BLaER1 (cell line): Measurements from ENCODE around the gene KIRREL3.

Experiments used
- H3K27ac ChIP-seq: shearing (Covaris generic); formaldehyde crosslinking; 2 replicates; pipeline ENCODE4 v1.8.1; 2022
- H3K27me3 ChIP-seq: shearing (Covaris generic); formaldehyde crosslinking; 2 replicates; pipeline ENCODE4 v1.8.1; 2022
- H3K36me3 ChIP-seq: shearing (Covaris generic); formaldehyde crosslinking; 2 replicates; pipeline ENCODE4 v1.8.1; 2022
- H3K4me1 ChIP-seq: shearing (Covaris generic); formaldehyde crosslinking; 2 replicates; pipeline ENCODE4 v1.8.1; 2022
- H3K4me2 ChIP-seq: shearing (Covaris generic); formaldehyde crosslinking; 2 replicates; pipeline ENCODE4 v1.8.1; 2022
- H3K4me3 ChIP-seq: shearing (Covaris generic); formaldehyde crosslinking; 2 replicates; pipeline ENCODE4 v1.8.1; 2022
- H3K9ac ChIP-seq: shearing (Covaris generic); formaldehyde crosslinking; 2 replicates; pipeline ENCODE4 v1.8.1; 2022
- H3K9me3 ChIP-seq: shearing (Covaris generic); formaldehyde crosslinking; 2 replicates; pipeline ENCODE4 v1.8.1; 2022
- H4K20me1 ChIP-seq: shearing (Covaris generic); formaldehyde crosslinking; 2 replicates; pipeline ENCODE4 v1.8.1; 2022
- Cebpa-rat ChIP-seq: shearing (Covaris generic); IDR thresholded peaks from 2 replicates; pipeline ENCODE4 v1.8.1; 2022

The KIRREL3 gene

DNA sequence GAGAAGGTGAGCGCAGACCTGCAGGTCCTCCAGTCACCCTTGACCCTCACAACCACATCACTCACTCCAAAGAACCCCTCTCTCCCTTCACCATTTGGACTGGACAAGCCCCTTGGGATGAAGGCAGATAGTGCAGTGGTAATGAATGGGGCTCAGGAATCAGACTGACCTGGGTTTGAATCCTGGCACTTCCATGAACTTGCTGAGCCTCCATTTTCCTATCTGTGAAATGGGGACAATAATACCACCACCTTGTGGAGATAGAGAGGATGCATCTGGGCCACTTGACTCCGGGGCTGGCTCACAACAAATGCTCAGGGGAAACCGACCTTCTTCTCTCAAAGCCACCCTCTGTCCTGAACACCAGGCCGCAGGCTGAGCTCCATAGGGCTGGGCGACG, 467.0 kb downstream of the KIRREL3 start:
- Histone ChIP-seq H3K4me2 (no peak overlapping the region), H3K27ac (no peak overlapping the region), H4K20me1 (no peaks in the 10 kb centered on the region), H3K27me3 (no peaks in the 10 kb centered on the region), H3K36me3 (no peaks in the 10 kb centered on the region), H3K9me3 (no peaks in the 10 kb centered on the region), H3K4me1 (no peaks in the 10 kb centered on the region), H3K9ac (no peak overlapping the region), H3K4me3 (no peak overlapping the region)
- TF ChIP-seq Cebpa-rat: no peak

DNA sequence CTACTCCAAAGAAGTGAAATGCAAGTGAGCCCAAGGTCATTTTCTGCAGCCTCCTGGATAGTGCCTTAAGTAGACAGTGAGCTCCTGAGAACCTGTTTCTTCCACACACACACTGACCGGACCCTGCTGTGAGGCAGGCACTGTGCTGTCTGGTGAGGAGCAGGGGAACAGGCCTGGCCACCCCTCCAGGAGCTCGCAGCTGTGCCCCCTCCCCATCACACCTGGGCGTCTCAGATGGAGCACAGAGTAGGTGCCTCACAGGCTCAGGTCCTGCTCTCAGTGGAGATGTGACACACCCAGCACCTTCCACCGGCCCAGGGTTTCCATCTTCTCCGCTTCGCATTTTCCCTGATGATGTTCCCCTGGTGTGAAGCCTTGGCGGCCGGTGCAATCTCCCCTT, 470.2 kb downstream of the KIRREL3 start:
- no peaks in the 10 kb centered on the region for H3K27me3 ChIP-seq
- H3K9ac ChIP-seq: no peak overlapping the region
- H3K27ac ChIP-seq: no peak overlapping the region
- H3K4me2 ChIP-seq: no peak overlapping the region
- no peaks in the 10 kb centered on the region for H3K4me1 ChIP-seq
- H3K9me3 ChIP-seq: no peaks in the 10 kb centered on the region
- H4K20me1 ChIP-seq: no peaks in the 10 kb centered on the region
- TF ChIP-seq Cebpa-rat: no peak
- no peaks in the 10 kb centered on the region for H3K36me3 ChIP-seq
- no peak overlapping the region for H3K4me3 ChIP-seq

DNA sequence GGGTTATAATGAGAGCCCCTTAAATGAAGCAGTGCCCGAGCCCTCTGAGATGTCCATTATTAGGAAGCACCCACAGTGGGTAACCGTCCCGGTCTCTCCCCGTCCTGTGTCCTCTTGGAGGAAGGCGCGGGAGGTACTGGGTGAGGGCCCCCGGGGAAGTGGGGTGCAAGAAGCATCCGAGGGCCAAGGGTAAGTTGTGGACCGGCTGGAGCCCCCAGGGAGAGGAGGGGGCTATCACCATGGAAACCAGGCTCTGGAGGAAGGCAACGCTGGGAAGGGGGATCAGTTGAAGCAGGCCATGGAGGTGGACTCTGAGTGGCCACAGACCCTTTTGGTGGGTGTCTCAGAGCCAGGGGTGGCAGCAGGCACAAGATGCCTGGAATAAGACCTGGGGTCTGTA, 471.5 kb downstream of the KIRREL3 start:
- Histone ChIP-seq H3K9ac (no peak overlapping the region), H3K4me3 (no peak overlapping the region)
- no peak for TF ChIP-seq Cebpa-rat

DNA sequence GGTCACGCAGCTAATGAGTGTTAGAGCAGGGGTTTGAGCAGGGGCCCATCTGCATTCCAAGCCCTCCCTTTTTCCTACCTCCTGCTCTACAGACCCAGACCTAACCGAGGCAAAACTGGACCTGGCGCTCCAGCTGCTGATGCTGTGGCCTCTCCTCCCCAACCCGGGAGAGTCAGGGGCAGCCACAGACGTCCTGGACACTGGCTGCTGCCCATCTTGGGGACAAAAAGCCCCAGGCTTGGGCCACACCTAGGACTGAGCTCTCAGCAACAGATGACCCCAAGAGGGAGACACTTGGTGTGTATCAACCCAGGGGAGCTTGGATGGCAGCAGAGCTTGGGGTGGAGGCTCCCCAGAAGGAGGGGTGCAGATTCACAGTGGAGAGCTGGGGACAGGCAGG, 472.5 kb downstream of the KIRREL3 start:
- Histone ChIP-seq H3K9me3 (no peaks in the 10 kb centered on the region), H3K27me3 (no peaks in the 10 kb centered on the region), H3K36me3 (no peaks in the 10 kb centered on the region), H3K4me2 (no peak overlapping the region), H3K9ac (no peak overlapping the region), H3K27ac (no peak overlapping the region), H4K20me1 (no peaks in the 10 kb centered on the region), H3K4me1 (no peaks in the 10 kb centered on the region), H3K4me3 (no peak overlapping the region)
- no peak for TF ChIP-seq Cebpa-rat

More for the DNA sequence above, 471.5 kb downstream of the KIRREL3 start:
- Histone ChIP-seq H3K27me3 (no peaks in the 10 kb centered on the region), H4K20me1 (no peaks in the 10 kb centered on the region), H3K36me3 (no peaks in the 10 kb centered on the region), H3K27ac (no peak overlapping the region), H3K4me1 (no peaks in the 10 kb centered on the region), H3K4me2 (no peak overlapping the region), H3K9me3 (no peaks in the 10 kb centered on the region)

DNA sequence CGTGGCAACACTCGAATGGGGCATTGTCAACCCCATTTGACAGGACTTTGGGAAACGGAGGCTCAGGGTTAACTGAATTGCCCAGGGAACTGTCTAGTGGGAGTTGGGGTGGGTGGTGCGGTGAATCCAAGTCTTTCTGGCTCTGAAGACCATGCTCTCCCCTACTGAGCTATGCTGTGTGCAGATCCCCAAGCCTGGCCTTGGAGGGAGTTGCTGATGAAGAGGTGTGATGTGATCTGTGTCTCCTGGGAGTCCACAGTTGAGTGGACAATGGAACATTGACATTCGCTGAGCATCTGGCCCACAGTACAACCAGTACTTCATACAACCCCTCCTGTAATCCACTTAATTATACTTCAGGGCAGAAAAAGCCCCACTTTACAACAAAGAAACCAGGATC, 472.9 kb downstream of the KIRREL3 start:
- Histone ChIP-seq H3K4me3 (no peak overlapping the region), H4K20me1 (no peaks in the 10 kb centered on the region), H3K27ac (no peak overlapping the region), H3K9me3 (no peaks in the 10 kb centered on the region), H3K4me2 (no peak overlapping the region), H3K9ac (no peak overlapping the region), H3K36me3 (no peaks in the 10 kb centered on the region), H3K4me1 (no peaks in the 10 kb centered on the region), H3K27me3 (no peaks in the 10 kb centered on the region)
- TF ChIP-seq Cebpa-rat: no peak

DNA sequence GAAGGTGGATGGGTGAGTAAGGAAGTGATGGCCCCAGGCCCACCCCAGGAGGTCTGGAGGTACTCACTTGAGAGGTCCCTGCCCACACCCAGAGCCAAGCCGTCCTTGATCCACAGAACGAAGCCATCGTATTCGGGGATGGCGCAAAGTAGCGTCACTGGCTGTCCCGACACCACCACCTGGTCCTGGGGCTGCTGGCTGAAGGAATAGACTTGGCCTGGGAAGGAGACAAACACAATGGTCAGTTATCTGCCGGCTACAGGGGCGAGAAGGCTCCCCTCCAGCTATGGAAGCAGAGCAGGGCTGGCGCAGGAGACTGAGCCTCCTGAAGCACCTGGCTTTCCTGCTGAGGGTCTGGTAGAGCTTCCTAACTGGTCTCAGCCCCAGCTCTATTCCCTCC, 474.1 kb downstream of the KIRREL3 start:
- no peak overlapping the region for H3K27ac ChIP-seq
- no peaks in the 10 kb centered on the region for H4K20me1 ChIP-seq
- no peaks in the 10 kb centered on the region for H3K4me1 ChIP-seq
- H3K9ac ChIP-seq: no peak overlapping the region
- no peak overlapping the region for H3K4me3 ChIP-seq
- H3K4me2 ChIP-seq: no peak overlapping the region
- no peaks in the 10 kb centered on the region for H3K27me3 ChIP-seq
- no peak for TF ChIP-seq Cebpa-rat
- no peaks in the 10 kb centered on the region for H3K9me3 ChIP-seq
- no peaks in the 10 kb centered on the region for H3K36me3 ChIP-seq

DNA sequence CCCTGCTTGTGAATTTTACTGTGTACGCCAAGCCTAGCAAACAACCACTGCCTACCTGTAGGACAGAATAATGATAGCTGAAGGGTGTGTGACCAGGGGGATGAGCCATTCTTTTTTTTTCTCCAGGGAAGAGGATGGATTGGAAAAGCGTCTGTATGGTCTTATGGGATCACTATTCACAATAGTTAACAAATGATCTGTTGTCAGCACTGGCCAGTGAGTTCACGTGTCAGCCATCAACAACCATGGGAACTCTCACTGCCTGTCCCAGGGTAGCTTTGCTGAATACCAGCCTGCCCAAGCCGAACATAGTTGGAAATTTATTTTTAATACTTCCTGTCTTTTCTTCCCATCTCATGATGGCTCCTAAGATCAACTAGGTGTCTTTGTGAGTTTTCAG, 474.9 kb downstream of the KIRREL3 start:
- no peaks in the 10 kb centered on the region for H3K9me3 ChIP-seq
- no peak overlapping the region for H3K4me2 ChIP-seq
- H3K4me1 ChIP-seq: no peaks in the 10 kb centered on the region
- H3K27ac ChIP-seq: no peak overlapping the region
- no peaks in the 10 kb centered on the region for H3K27me3 ChIP-seq
- H3K9ac ChIP-seq: no peak overlapping the region
- H3K36me3 ChIP-seq: no peaks in the 10 kb centered on the region
- no peaks in the 10 kb centered on the region for H4K20me1 ChIP-seq
- no peak for TF ChIP-seq Cebpa-rat
- H3K4me3 ChIP-seq: no peak overlapping the region

DNA sequence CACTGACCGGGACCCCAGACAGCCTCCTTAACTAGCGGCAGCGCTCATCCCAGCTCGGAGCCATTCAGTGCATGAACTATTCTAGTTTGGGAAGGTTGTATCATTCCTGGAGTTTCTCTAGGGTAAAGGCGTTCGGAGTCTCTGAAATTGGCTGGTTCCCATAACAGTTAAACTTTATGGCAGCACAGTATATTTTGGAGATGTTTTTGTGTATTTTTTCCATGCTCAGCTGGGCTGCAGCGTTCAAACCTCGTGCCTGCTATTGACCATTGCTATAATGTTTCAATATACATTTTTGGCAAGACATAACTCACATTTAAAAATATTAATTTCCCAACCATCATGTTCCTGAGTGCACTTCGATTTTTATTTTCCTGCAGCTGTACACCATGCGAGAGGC, 475.4 kb downstream of the KIRREL3 start:
- Histone ChIP-seq H3K9ac (no peak overlapping the region), H3K4me2 (no peak overlapping the region), H3K9me3 (no peaks in the 10 kb centered on the region), H4K20me1 (no peaks in the 10 kb centered on the region), H3K27me3 (no peaks in the 10 kb centered on the region), H3K27ac (no peak overlapping the region), H3K36me3 (no peaks in the 10 kb centered on the region), H3K4me3 (no peak overlapping the region), H3K4me1 (no peaks in the 10 kb centered on the region)
- no peak for TF ChIP-seq Cebpa-rat

DNA sequence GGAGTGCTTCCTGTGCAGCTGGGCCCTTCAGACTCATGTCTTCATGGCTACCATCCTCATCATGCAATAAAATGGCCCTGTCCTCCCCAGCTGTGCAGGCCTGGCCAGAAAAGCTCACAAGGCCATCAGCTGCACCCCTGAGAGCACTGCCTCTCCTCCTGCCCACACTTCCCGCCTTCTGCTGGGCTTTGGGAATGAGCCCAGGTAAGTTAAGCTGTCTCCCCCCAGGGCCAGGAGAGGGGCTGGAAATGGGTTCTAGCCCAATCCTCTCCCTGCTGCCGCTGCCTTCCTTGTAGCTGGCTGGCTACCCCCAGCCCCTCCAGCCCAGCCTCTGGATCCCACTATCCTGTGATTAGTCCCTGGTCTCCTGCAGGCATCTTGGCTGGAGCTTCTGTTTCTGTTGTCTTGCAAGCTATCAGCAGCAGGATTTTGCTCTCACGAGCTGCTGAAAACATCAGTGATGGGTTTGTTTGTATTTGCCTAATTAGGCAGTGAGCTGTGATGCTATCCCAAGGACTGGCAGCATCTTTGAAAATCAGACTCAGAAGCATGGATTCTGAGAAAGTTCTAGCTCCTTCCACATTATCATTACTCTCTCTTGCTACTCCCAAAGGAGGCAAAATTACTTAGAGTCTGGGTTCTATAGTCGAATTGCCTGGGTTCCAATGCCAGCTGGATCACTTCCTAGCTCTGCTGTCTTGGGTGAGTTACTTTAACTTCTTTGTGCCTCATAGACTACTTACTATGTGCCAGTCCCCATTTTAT, 476.9 kb downstream of the KIRREL3 start:
- Histone ChIP-seq H4K20me1 (no peaks in the 10 kb centered on the region), H3K9me3 (no peaks in the 10 kb centered on the region), H3K4me2 (no peak overlapping the region), H3K27me3 (no peaks in the 10 kb centered on the region), H3K4me1 (no peaks in the 10 kb centered on the region), H3K4me3 (no peak overlapping the region), H3K36me3 (no peaks in the 10 kb centered on the region), H3K27ac (no peak overlapping the region), H3K9ac (no peak overlapping the region)
- TF ChIP-seq Cebpa-rat: no peak

DNA sequence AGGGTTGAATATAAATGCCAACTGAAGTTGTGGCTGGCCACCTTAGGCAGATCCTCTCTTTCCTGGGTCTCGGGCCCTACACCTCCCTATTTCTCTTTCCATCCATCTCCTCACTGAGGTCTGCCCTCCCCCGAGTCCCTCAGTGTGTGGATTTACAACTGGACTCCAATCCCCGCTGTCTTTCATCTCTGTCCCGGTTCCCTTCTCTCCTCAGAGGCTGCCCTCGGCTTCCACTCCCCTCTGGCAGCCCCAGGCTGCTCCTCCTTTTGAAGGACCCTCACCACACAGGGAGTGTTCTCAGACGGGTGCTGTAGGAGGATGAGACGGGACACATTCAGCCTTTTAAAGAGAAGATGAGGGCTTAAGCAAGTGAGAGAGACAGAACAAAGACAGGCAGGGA, 478.0 kb downstream of the KIRREL3 start:
- Histone ChIP-seq H3K9ac (no peak overlapping the region), H3K4me3 (no peak overlapping the region), H4K20me1 (no peaks in the 10 kb centered on the region), H3K4me1 (no peaks in the 10 kb centered on the region), H3K9me3 (no peaks in the 10 kb centered on the region), H3K27me3 (no peaks in the 10 kb centered on the region), H3K36me3 (no peaks in the 10 kb centered on the region), H3K4me2 (no peak overlapping the region), H3K27ac (no peak overlapping the region)
- no peak for TF ChIP-seq Cebpa-rat

DNA sequence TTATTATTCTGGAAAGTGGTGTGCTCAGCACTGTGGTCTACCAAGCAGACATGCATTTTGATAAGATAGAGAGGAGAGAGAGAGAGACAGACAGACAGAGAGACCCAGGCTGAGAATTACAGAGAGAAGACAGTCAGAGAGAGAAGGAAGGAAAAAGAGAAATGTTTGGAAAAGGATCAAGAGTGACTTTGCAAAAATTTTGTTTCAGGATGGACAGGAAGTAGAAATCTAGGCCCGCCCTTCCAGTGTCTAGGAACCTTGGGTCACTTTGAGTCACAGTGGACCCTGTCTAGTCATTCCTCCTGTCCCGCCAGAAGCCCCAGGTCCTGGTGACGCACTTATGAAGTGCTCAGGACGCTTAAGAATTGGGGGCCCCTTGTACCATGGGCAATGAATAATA, 478.4 kb downstream of the KIRREL3 start:
- no peaks in the 10 kb centered on the region for H3K27me3 ChIP-seq
- no peaks in the 10 kb centered on the region for H3K36me3 ChIP-seq
- no peaks in the 10 kb centered on the region for H4K20me1 ChIP-seq
- H3K4me1 ChIP-seq: no peaks in the 10 kb centered on the region
- no peak overlapping the region for H3K4me3 ChIP-seq
- no peak overlapping the region for H3K9ac ChIP-seq
- H3K9me3 ChIP-seq: no peaks in the 10 kb centered on the region
- H3K27ac ChIP-seq: no peak overlapping the region
- TF ChIP-seq Cebpa-rat: no peak
- H3K4me2 ChIP-seq: no peak overlapping the region
